ENCODE data around the gene RPTOR.
A peak's percentile ranks its signal among the peaks of the same experiment; 100 is the strongest.

Gene RPTOR

GRCh38 chr17:81002013-81002384, 457.4 kb downstream of the RPTOR start:
- no peak for TF ChIP-seq POLR2A (IDR thresholded peaks at IDR 0.05; ENCODE audit: low read depth, low read length)
- DNase-seq (ENCODE audit: insufficient read length, low spot score): no peak
- FAIRE-seq: no peak

- FAIRE-seq (no peak), DNase-seq (ENCODE audit: insufficient read length, low spot score) (peak; percentile 83)
- no peak for TF ChIP-seq POLR2A (IDR thresholded peaks at IDR 0.05; ENCODE audit: low read depth, low read length)
These were observed 458.0 kb downstream of the RPTOR start for GRCh38 chr17:81002409-81003361.

GRCh38 chr17:81003711-81004475, 459.3 kb downstream of the RPTOR start:
- FAIRE-seq: no peak

GRCh38 chr17:81006891-81007290, 462.3 kb downstream of the RPTOR start:
- DNase-seq (ENCODE audit: insufficient read length, low spot score) (no peak), FAIRE-seq (no peak)
- TF ChIP-seq POLR2A (IDR thresholded peaks at IDR 0.05; ENCODE audit: low read depth, low read length): no peak

More at GRCh38 chr17:81003711-81004475, 459.3 kb downstream of the RPTOR start:
- no peak for DNase-seq (ENCODE audit: insufficient read length, low spot score)
- 0 out of 2 replicates have a peak, but pooled peaks have one; percentile 13 for TF ChIP-seq POLR2A (IDR thresholded peaks at IDR 0.05; ENCODE audit: low read depth, low read length)

- no peak for FAIRE-seq
These were observed 463.5 kb downstream of the RPTOR start for GRCh38 chr17:81008140-81008539.

GRCh38 chr17:81009136-81009535, 464.5 kb downstream of the RPTOR start:
- DNase-seq (ENCODE audit: insufficient read length, low spot score) (no peak), FAIRE-seq (no peak)
- TF ChIP-seq POLR2A (IDR thresholded peaks at IDR 0.05; ENCODE audit: low read depth, low read length): no peak

More at GRCh38 chr17:81008140-81008539, 463.5 kb downstream of the RPTOR start:
- no peak for DNase-seq (ENCODE audit: insufficient read length, low spot score)
- TF ChIP-seq POLR2A (IDR thresholded peaks at IDR 0.05; ENCODE audit: low read depth, low read length): no peak

- FAIRE-seq (no peak), DNase-seq (ENCODE audit: insufficient read length, low spot score) (no peak)
- TF ChIP-seq POLR2A (IDR thresholded peaks at IDR 0.05; ENCODE audit: low read depth, low read length): no peak
These were observed 466.3 kb downstream of the RPTOR start for GRCh38 chr17:81010935-81011334.

- no peak for TF ChIP-seq POLR2A (IDR thresholded peaks at IDR 0.05; ENCODE audit: low read depth, low read length)
- DNase-seq (ENCODE audit: insufficient read length, low spot score) (no peak), FAIRE-seq (no peak)
These were observed 467.3 kb downstream of the RPTOR start for GRCh38 chr17:81011951-81012350.

GRCh38 chr17:81012574-81013447, 468.2 kb downstream of the RPTOR start:
- DNase-seq (ENCODE audit: insufficient read length, low spot score) (no peak), FAIRE-seq (no peak)
- no peak for TF ChIP-seq POLR2A (IDR thresholded peaks at IDR 0.05; ENCODE audit: low read depth, low read length)

- DNase-seq (ENCODE audit: insufficient read length, low spot score) (no peak), FAIRE-seq (no peak)
- TF ChIP-seq POLR2A (IDR thresholded peaks at IDR 0.05; ENCODE audit: low read depth, low read length): no peak
These were observed 469.0 kb downstream of the RPTOR start for GRCh38 chr17:81013642-81014041.

- TF ChIP-seq POLR2A (IDR thresholded peaks at IDR 0.05; ENCODE audit: low read depth, low read length): no peak
- DNase-seq (ENCODE audit: insufficient read length, low spot score) (no peak), FAIRE-seq (no peak)
These were observed 470.5 kb downstream of the RPTOR start for GRCh38 chr17:81015136-81015535.
